OCI-LY1 (cell line): ENCODE results near the gene SLC26A8.
"Not testable (repeated sequence)": the region's sequence is repeated elsewhere in the genome, so short reads cannot be mapped to it uniquely, and the experiment has no call there.

Experiments
- H2AFZ ChIP-seq: fragments of 200-600 bp; sonication (generic), shearing (Covaris generic); 2 replicates; pipeline ENCODE4 v1.6.0; 2014; ENCODE audit warnings: antibody characterized with exemption, mild to moderate bottlenecking, low read length
- H3F3A ChIP-seq: fragments of 200-600 bp; sonication (generic), shearing (Covaris generic); 2 replicates; pipeline ENCODE4 v1.6.0; 2014; ENCODE audit warnings: mild to moderate bottlenecking, antibody characterized with exemption, low read length, moderate library complexity; ENCODE audit not compliant: insufficient read depth
- H3K27ac ChIP-seq: fragments of 200-600 bp; sonication (generic); 2 replicates; pipeline ENCODE4 v1.5.1; 2014; ENCODE audit warnings: low read length, mixed run types, mild to moderate bottlenecking, low read depth; ENCODE audit not compliant: poor library complexity, severe bottlenecking
- H3K27me3 ChIP-seq: fragments of 200-600 bp; sonication (generic); 2 replicates; pipeline ENCODE4 v1.6.0; 2014; ENCODE audit warnings: antibody characterized with exemption, mild to moderate bottlenecking, low read length, moderate library complexity; ENCODE audit not compliant: insufficient read depth
- H3K36me3 ChIP-seq: fragments of 200-600 bp; sonication (generic); 2 replicates; pipeline ENCODE4 v1.6.1; 2014; ENCODE audit warnings: mild to moderate bottlenecking, antibody characterized with exemption, low read length, moderate library complexity, mixed read lengths; ENCODE audit not compliant: insufficient read depth
- H3K4me1 ChIP-seq: fragments of 200-600 bp; sonication (generic); 2 replicates; pipeline ENCODE4 v1.5.1; 2014; ENCODE audit warnings: mild to moderate bottlenecking, low read length, moderate library complexity; ENCODE audit not compliant: insufficient read depth, severe bottlenecking
- H3K4me2 ChIP-seq: fragments of 200-600 bp; sonication (generic), shearing (Covaris generic); 2 replicates; pipeline ENCODE4 v1.6.1; 2014; ENCODE audit warnings: low read length
- H3K4me3 ChIP-seq: fragments of 200-600 bp; sonication (generic); 2 replicates; pipeline ENCODE4 v1.5.1; 2014; ENCODE audit warnings: low read length, low read depth, mild to moderate bottlenecking, mixed read lengths; ENCODE audit not compliant: poor library complexity, severe bottlenecking
- H3K79me2 ChIP-seq: fragments of 200-600 bp; shearing (Covaris generic); 2 replicates; pipeline ENCODE4 v1.6.1; 2016; ENCODE audit warnings: mixed run types, low read length, mixed read lengths; ENCODE audit not compliant: insufficient read depth
- H3K9ac ChIP-seq: fragments of 200-600 bp; sonication (generic), shearing (Covaris generic); 2 replicates; pipeline ENCODE4 v1.6.1; 2014; ENCODE audit warnings: mild to moderate bottlenecking, low read length, mixed read lengths
- H3K9me2 ChIP-seq: fragments of 200-600 bp; sonication (generic), shearing (Covaris generic); 2 replicates; pipeline ENCODE4 v1.6.1; 2014; ENCODE audit warnings: low read depth, mild to moderate bottlenecking, low read length, mixed read lengths
- H3K9me3 ChIP-seq: fragments of 200-600 bp; shearing (Covaris generic); 2 replicates; pipeline ENCODE4 v1.6.1; 2014; ENCODE audit warnings: low read length, mixed read lengths
- H4K20me1 ChIP-seq: fragments of 200-600 bp; sonication (generic), shearing (Covaris generic); 2 replicates; pipeline ENCODE4 v1.6.0; 2016; ENCODE audit warnings: mild to moderate bottlenecking, low read length; ENCODE audit not compliant: insufficient read depth
- EZH2 ChIP-seq: fragments of 200-600 bp; sonication (generic), shearing (Covaris generic); IDR thresholded peaks from 2 replicates; pipeline ENCODE4 v1.8.0; 2017; ENCODE audit warnings: borderline replicate concordance, mixed run types, mild to moderate bottlenecking, antibody characterized with exemption, low read length, moderate library complexity, mixed read lengths
- TF ChIP-seq, protein P1 (sequence below): fragments of 200-600 bp; sonication (generic), shearing (Covaris generic); IDR thresholded peaks from 2 replicates; pipeline ENCODE4 v1.5.1; 2017; ENCODE audit warnings: mild to moderate bottlenecking, antibody characterized with exemption, low read length, moderate library complexity, mixed read lengths

Gene SLC26A8

DNA sequence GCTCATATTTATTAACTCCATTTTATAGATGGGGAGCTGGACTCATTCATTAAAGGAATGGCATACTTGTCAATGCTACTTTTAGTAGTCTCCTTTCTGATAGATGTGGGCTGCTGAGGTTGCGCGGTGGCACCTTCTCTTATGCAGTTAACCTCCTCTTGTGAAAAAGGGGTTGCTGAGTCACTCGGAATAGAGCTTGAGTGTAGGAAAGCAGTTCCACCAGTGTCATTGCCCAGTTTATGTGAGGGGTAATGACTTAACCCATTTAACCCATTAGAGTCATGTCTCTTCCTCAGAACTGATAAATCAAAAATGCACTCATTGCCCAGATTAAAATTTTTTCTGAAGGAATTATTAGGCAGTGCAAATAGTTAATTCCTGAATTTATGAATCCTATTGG lies 9.5 kb upstream of the SLC26A8 start:
- H3K4me1 ChIP-seq: peaks cover 57% of the 10 kb centered on the region
- H3K9me3 ChIP-seq: no peaks in the 10 kb centered on the region
- no peaks in the 10 kb centered on the region for H3F3A ChIP-seq
- peaks cover 97% of the 10 kb centered on the region for H3K79me2 ChIP-seq
- TF ChIP-seq EZH2: no peak
- TF ChIP-seq, protein P1, sequence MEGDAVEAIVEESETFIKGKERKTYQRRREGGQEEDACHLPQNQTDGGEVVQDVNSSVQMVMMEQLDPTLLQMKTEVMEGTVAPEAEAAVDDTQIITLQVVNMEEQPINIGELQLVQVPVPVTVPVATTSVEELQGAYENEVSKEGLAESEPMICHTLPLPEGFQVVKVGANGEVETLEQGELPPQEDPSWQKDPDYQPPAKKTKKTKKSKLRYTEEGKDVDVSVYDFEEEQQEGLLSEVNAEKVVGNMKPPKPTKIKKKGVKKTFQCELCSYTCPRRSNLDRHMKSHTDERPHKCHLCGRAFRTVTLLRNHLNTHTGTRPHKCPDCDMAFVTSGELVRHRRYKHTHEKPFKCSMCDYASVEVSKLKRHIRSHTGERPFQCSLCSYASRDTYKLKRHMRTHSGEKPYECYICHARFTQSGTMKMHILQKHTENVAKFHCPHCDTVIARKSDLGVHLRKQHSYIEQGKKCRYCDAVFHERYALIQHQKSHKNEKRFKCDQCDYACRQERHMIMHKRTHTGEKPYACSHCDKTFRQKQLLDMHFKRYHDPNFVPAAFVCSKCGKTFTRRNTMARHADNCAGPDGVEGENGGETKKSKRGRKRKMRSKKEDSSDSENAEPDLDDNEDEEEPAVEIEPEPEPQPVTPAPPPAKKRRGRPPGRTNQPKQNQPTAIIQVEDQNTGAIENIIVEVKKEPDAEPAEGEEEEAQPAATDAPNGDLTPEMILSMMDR: no peak
- H3K27me3 ChIP-seq: no peaks in the 10 kb centered on the region
- no peaks in the 10 kb centered on the region for H3K9me2 ChIP-seq
- no peak overlapping the region for H3K4me3 ChIP-seq
- H3K4me2 ChIP-seq: no peak overlapping the region; the same call in 1 of the 2 replicates
- H3K27ac ChIP-seq: no peak overlapping the region
- no peak overlapping the region for H2AFZ ChIP-seq
- H4K20me1 ChIP-seq: no peaks in the 10 kb centered on the region
- peaks cover 5% of the 10 kb centered on the region; the same call in 1 of the 2 replicates for H3K36me3 ChIP-seq
- H3K9ac ChIP-seq: no peak overlapping the region

DNA sequence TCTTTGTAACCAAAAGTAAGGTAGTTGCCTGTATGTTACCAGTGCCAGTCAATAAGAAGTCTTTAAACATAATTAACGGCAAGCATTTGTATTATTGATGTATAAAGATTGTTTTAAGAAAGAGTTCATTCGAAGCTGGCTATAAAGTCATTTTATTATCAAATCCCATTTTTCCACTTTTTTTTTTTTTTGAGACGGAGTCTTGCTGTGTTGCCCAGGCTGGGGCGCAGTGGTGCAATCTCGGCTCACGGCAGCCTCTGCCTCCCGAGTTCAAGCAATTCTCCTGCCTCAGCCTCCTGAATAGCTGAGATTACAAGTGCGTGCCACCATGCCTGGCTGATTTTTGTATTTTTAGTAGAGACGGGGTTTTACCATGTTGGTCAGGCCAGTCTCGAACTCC lies 8.7 kb upstream of the SLC26A8 start:
- H3K27ac ChIP-seq, H4K20me1 ChIP-seq, H3K9ac ChIP-seq, H3K9me2 ChIP-seq, H2AFZ ChIP-seq, H3K4me2 ChIP-seq, H3K9me3 ChIP-seq, H3K36me3 ChIP-seq, H3F3A ChIP-seq, H3K4me3 ChIP-seq, H3K27me3 ChIP-seq: not testable (repeated sequence)
- Histone ChIP-seq H3K79me2 (peaks cover 97% of the 10 kb centered on the region), H3K4me1 (peaks cover 51% of the 10 kb centered on the region)

DNA sequence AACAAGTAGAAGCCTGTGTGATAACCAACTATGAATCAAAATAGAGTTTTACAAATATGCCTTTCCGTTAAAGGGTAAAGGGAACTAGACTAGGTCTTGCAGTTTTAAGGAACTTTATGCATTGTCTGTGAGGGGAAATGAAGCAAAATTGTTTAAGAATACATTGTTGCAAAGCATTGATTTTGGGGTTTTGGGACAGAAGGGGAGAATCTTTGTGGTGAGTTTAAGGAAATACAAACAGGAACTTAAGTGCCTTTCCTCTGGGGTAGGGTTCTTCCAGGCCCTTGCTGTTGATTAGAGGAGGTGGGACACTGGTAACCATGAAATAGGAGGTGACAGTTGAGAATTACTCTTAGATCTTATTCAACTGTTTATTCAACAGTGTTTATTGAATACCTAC lies 7.8 kb upstream of the SLC26A8 start:
- Histone ChIP-seq H3K9me3 (no peaks in the 10 kb centered on the region), H3K9ac (no peak overlapping the region), H3K4me2 (peak overlapping the region; percentile 37; the same call in 1 of the 2 replicates), H3K4me3 (no peak overlapping the region), H3K27ac (peak overlapping the region; percentile 43), H3K36me3 (peaks cover 5% of the 10 kb centered on the region; the same call in 1 of the 2 replicates), H3K27me3 (no peaks in the 10 kb centered on the region), H3K4me1 (peaks cover 43% of the 10 kb centered on the region), H4K20me1 (no peaks in the 10 kb centered on the region), H3K79me2 (peaks cover 91% of the 10 kb centered on the region), H2AFZ (no peak overlapping the region), H3F3A (no peaks in the 10 kb centered on the region), H3K9me2 (no peaks in the 10 kb centered on the region)
- TF ChIP-seq, protein P1: no peak
- TF ChIP-seq EZH2: no peak

GRCh38 chr6:36029464-36029863 lies 5.0 kb upstream of the SLC26A8 start:
- Histone ChIP-seq H2AFZ (no peak overlapping the region), H3K9ac (peak overlapping the region; percentile 91)

More at GRCh38 chr6:36029464-36029863, 5.0 kb upstream of the SLC26A8 start:
- Histone ChIP-seq H3K27ac (peak overlapping the region; percentile 68), H3K9me2 (no peaks in the 10 kb centered on the region), H3F3A (no peaks in the 10 kb centered on the region), H3K9me3 (no peaks in the 10 kb centered on the region), H3K79me2 (peaks cover 66% of the 10 kb centered on the region), H4K20me1 (no peaks in the 10 kb centered on the region), H3K36me3 (peaks cover 2% of the 10 kb centered on the region; the same call in 1 of the 2 replicates), H3K4me2 (peak overlapping the region; percentile 82), H3K4me3 (peak overlapping the region; percentile 96), H3K27me3 (no peaks in the 10 kb centered on the region), H3K4me1 (peaks cover 44% of the 10 kb centered on the region)
- no peak for TF ChIP-seq EZH2
- TF ChIP-seq, protein P1: no peak
